NOMO-1 (cell line): Measurements from ENCODE around the gene CCDC148.
"Not testable (repeated sequence)": the region's sequence is repeated elsewhere in the genome, so short reads cannot be mapped to it uniquely, and the experiment has no call there.

Experiments
- DNase-seq, 2 experiments: peaks; one replicate each; lab custom pipeline; 2025; ENCODE audit not compliant: unreplicated experiment in 2 of 2; lab: John Stamatoyannopoulos, UW

CCDC148 gene

GRCh38 chr2:158228943-158229508, 227.5 kb downstream of the CCDC148 start:
- peak; percentile 2 to 60 for DNase-seq

GRCh38 chr2:158223066-158223465, 233.5 kb downstream of the CCDC148 start:
- DNase-seq: not testable (repeated sequence)

- peak; percentile 6 to 43 for DNase-seq
Observed at GRCh38 chr2:158221063-158222020, 235.2 kb downstream of the CCDC148 start.

GRCh38 chr2:158217593-158217992, 239.0 kb downstream of the CCDC148 start:
- DNase-seq: peak; percentile 4 to 67

- DNase-seq: peak; percentile 71 to 98
Observed at GRCh38 chr2:158214431-158214830, 242.1 kb downstream of the CCDC148 start.

GRCh38 chr2:158213773-158214172, 242.8 kb downstream of the CCDC148 start:
- no peak for DNase-seq

- no peak for DNase-seq
Observed at GRCh38 chr2:158212301-158212700, 244.3 kb downstream of the CCDC148 start.

GRCh38 chr2:158211502-158211901, 245.1 kb downstream of the CCDC148 start:
- DNase-seq: no peak

- no peak for DNase-seq
Observed at GRCh38 chr2:158207354-158207753, 249.2 kb downstream of the CCDC148 start.

- DNase-seq: no peak
Observed at GRCh38 chr2:158205215-158205614, 251.3 kb downstream of the CCDC148 start.

- DNase-seq: no peak
Observed at GRCh38 chr2:158204741-158205165, 251.8 kb downstream of the CCDC148 start.

- no peak for DNase-seq
Observed at GRCh38 chr2:158202161-158202815, 254.3 kb downstream of the CCDC148 start.

- no peak for DNase-seq
Observed at GRCh38 chr2:158199928-158200650, 256.5 kb downstream of the CCDC148 start.

- peak; percentile 73 to 82 for DNase-seq
Observed at GRCh38 chr2:158197940-158198339, 258.6 kb downstream of the CCDC148 start.

GRCh38 chr2:158194229-158194628, 262.3 kb downstream of the CCDC148 start:
- DNase-seq: no peak

GRCh38 chr2:158192515-158193443, 263.8 kb downstream of the CCDC148 start:
- DNase-seq: no peak

GRCh38 chr2:158191076-158191895, 265.3 kb downstream of the CCDC148 start:
- no peak for DNase-seq

GRCh38 chr2:158189526-158189925, 267.0 kb downstream of the CCDC148 start:
- no peak for DNase-seq

- DNase-seq: no peak
Observed at GRCh38 chr2:158187908-158188307, 268.6 kb downstream of the CCDC148 start.
